HG03095 (cell line): Measurements from ENCODE around the gene CRELD2.

Source experiments
- ATAC-seq: cut with Tn5 transposase; IDR thresholded peaks from one replicate; pipeline ENCODE4 v1.9.1; 2021; ENCODE audit warnings: moderate library complexity; ENCODE audit not compliant: unreplicated experiment

The CRELD2 gene

GRCh38 chr22:49910229-49911155 is 7.9 kb upstream of the CRELD2 start:
- no peak for ATAC-seq

- ATAC-seq = no peak
These were observed 6.4 kb upstream of the CRELD2 start for GRCh38 chr22:49911881-49912625.

GRCh38 chr22:49913026-49913425 is 5.4 kb upstream of the CRELD2 start:
- ATAC-seq = no peak

GRCh38 chr22:49913446-49913845 is 5.0 kb upstream of the CRELD2 start:
- ATAC-seq = no peak

GRCh38 chr22:49914256-49914655 is 4.2 kb upstream of the CRELD2 start:
- ATAC-seq = no peak

- no peak for ATAC-seq
These were observed 2.8 kb upstream of the CRELD2 start for GRCh38 chr22:49915610-49916009.

GRCh38 chr22:49916831-49917230 is 1.6 kb upstream of the CRELD2 start:
- ATAC-seq = no peak

- no peak for ATAC-seq
These were observed 762 bp downstream of the CRELD2 start for GRCh38 chr22:49918911-49919881.

- no peak for ATAC-seq
These were observed 2.4 kb downstream of the CRELD2 start for GRCh38 chr22:49920859-49921258.

GRCh38 chr22:49921508-49922278 is 3.3 kb downstream of the CRELD2 start:
- no peak for ATAC-seq

- ATAC-seq = no peak
These were observed 4.0 kb downstream of the CRELD2 start for GRCh38 chr22:49922484-49922883.

- no peak for ATAC-seq
These were observed 4.5 kb downstream of the CRELD2 start for GRCh38 chr22:49922926-49923325.

GRCh38 chr22:49923445-49923844 is 5.0 kb downstream of the CRELD2 start:
- no peak for ATAC-seq

- ATAC-seq = no peak
These were observed 5.8 kb downstream of the CRELD2 start for GRCh38 chr22:49924113-49924833.

- ATAC-seq = no peak
These were observed 7.2 kb downstream of the CRELD2 start for GRCh38 chr22:49925525-49926128.

GRCh38 chr22:49926916-49927315 is 8.5 kb downstream of the CRELD2 start:
- no peak for ATAC-seq

- ATAC-seq = no peak
These were observed 9.2 kb downstream of the CRELD2 start for GRCh38 chr22:49927483-49928184.

- no peak for ATAC-seq
These were observed 9.7 kb downstream of the CRELD2 start for GRCh38 chr22:49928185-49928495.
